Ovary (tissue), 9 donors: ENCODE measurements around the gene TUBB3. TPM values are rescaled to one million over a fixed set of nuclear protein-coding genes. Genes with fewer than 3 reads are reported as not detected.

ENCODE experiments used
- DNase-seq, 5 donors: peaks; one replicate each; pipeline ENCODE4 v3.0.0-alpha.2; 2019 to 2020
- H3K27ac ChIP-seq, 2 donors: fragments of 200-600 bp; one replicate each; pipeline versions ENCODE4 v1.5.1 to v1.8.0; 2019 to 2022
- H3K27me3 ChIP-seq: fragments of 200-600 bp; one replicate; pipeline ENCODE4 v1.8.0; 2022
- H3K36me3 ChIP-seq: fragments of 200-600 bp; sonication (generic); one replicate; pipeline ENCODE4 v1.5.1; 2019
- H3K4me1 ChIP-seq: one replicate; pipeline ENCODE4 v1.8.1; 2013; ENCODE audit warnings: mild to moderate bottlenecking, moderate library complexity; ENCODE audit not compliant: insufficient read depth
- H3K4me3 ChIP-seq: fragments of 200-600 bp; sonication (generic); one replicate; pipeline ENCODE4 v1.5.1; 2017
- H3K9me3 ChIP-seq, 2 donors: fragments of 200-600 bp in 1 of 2; sonication (generic) in 1 of 2; one replicate each; pipeline versions ENCODE4 v1.5.1 to v1.8.1; 2013 to 2019; ENCODE audit warnings: mild to moderate bottlenecking in 1 of 2, moderate library complexity in 1 of 2
- CTCF ChIP-seq, 3 donors: fragments of 450-650 bp in 2 of 3; fragments of 200-600 bp in 1 of 3; IDR thresholded peaks; one replicate each; pipeline versions ENCODE4 v1.5.1 to v1.8.0; 2016 to 2022; ENCODE audit warnings: antibody characterized with exemption in 3 of 3, mild to moderate bottlenecking in 1 of 3
- EP300 ChIP-seq: sonication (generic); formaldehyde crosslinking; IDR thresholded peaks from one replicate; pipeline ENCODE4 v1.6.1; 2017; ENCODE audit warnings: antibody characterized with exemption
- POLR2A ChIP-seq: fragments of 450-650 bp; IDR thresholded peaks from one replicate; pipeline ENCODE4 v1.6.1; 2017; ENCODE audit warnings: antibody characterized with exemption, mild to moderate bottlenecking, moderate library complexity
- WGBS, 3 donors: extraction: QIAGEN DNeasy Blood & Tissue Kit in 1 of 3; methylation state at CpG; one replicate each; pipeline versions ENCODE4 v1.1.5 to v1.1.7; 2013 to 2017; 5-methylcytosine and 5-hydroxymethylcytosine counted together
- intact Hi-C, 4 donors: fragments of 100-400 bp; cut with DNase I; formaldehyde crosslinking; loops; one replicate each; pipeline versions ENCODE4 v1.11.0 to v1.15.1; 2022 to 2023
- polyA plus RNA-seq, 2 donors: library from polyadenylated mRNA; stranded (reverse); fragments of 200-250 nt in 1 of 2; fragments of 350-450 nt in 1 of 2; fragmentation: Illumina TruSeq in 1 of 2; extraction: RNeasy Lipid Tissue Mini Kit (QIAGEN cat#74804) in 1 of 2; gene quantifications; one replicate each; pipeline ENCODE4 v1.2.3, GENCODE V29; 2013 to 2014
- total RNA-seq, 7 donors: library from RNA; depleted of rRNA in 2 of 7; stranded (reverse); fragments of >200 nt in 2 of 7; fragmentation: NEBNext Ultra II Directional in 3 of 7; extraction: Animal tissue kit (Norgen Biotek cat#: 25700) in 3 of 7; gene quantifications; one replicate each; pipeline versions ENCODE4 v1.1.0 to v1.2.4, GENCODE V29; 2016 to 2023
- donor health status: DM: no; HTN: no; CAD: no; lungs with moderate emphysema.
- donor health status: DM: no; HTN: no; CAD: no.
- donor health status: Bipolar disorder and iron deficiency.
- donor health status: DM: yes; HTN: yes; CAD: no.
- donor health status: DM: no; HTN: no; CAD: no.
- donor health status: DM: yes; HTN: yes; CAD: no.

TUBB3 gene
- total and polyA plus RNA-seq, 9 donors: 0.73 to 22.6 (median 2.5) TPM

- WGBS, 3 donors: 92 to 94% (median 93%) methylated on average over 23 of the region's 23 CpGs
- no peaks in the 10 kb centered on the region for H3K9me3 ChIP-seq
- no peak for DNase-seq
- H3K4me3 ChIP-seq: no peak overlapping the region
- no peaks in the 10 kb centered on the region for H3K27me3 ChIP-seq
- H3K36me3 ChIP-seq: no peaks in the 10 kb centered on the region
- TF ChIP-seq POLR2A (no peak), EP300 (no peak), CTCF (IDR thresholded peaks at IDR 0.05) (no peak)
- intact Hi-C loops: no loop called here
- H3K4me1 ChIP-seq: no peaks in the 10 kb centered on the region
- no peak overlapping the region for H3K27ac ChIP-seq
These were observed 38.8 kb downstream of the TUBB3 start for GRCh38 chr16:89961920-89962319.

GRCh38 chr16:89962754-89963498 is 39.8 kb downstream of the TUBB3 start:
- intact Hi-C loops: no loop called here
- H3K27me3 ChIP-seq: no peaks in the 10 kb centered on the region
- 78 to 83% (median 80%) methylated on average over 25 to 26 of the region's 26 CpGs for WGBS, 3 donors
- no peak overlapping the region for H3K4me3 ChIP-seq
- H3K36me3 ChIP-seq: no peaks in the 10 kb centered on the region
- no peak for TF ChIP-seq EP300
- no peak for TF ChIP-seq CTCF (IDR thresholded peaks at IDR 0.05)
- no peak for TF ChIP-seq POLR2A
- H3K27ac ChIP-seq: no peak overlapping the region
- H3K4me1 ChIP-seq: no peaks in the 10 kb centered on the region
- no peak for DNase-seq
- H3K9me3 ChIP-seq: no peaks in the 10 kb centered on the region

GRCh38 chr16:89964201-89964600 is 41.1 kb downstream of the TUBB3 start:
- Histone ChIP-seq H3K4me3 (no peak overlapping the region), H3K27me3 (no peaks in the 10 kb centered on the region), H3K9me3 (no peaks in the 10 kb centered on the region), H3K36me3 (no peaks in the 10 kb centered on the region), H3K4me1 (no peaks in the 10 kb centered on the region), H3K27ac (no peak overlapping the region)
- 81 to 87% (median 85%) methylated on average over 25 of the region's 25 CpGs for WGBS, 3 donors
- TF ChIP-seq EP300 (no peak), CTCF (IDR thresholded peaks at IDR 0.05) (no peak), POLR2A (no peak)
- no peak for DNase-seq
- intact Hi-C loops: no loop called here

- DNase-seq: no peak
- no peak overlapping the region for H3K27ac ChIP-seq
- no peaks in the 10 kb centered on the region for H3K4me1 ChIP-seq
- TF ChIP-seq POLR2A: no peak
- TF ChIP-seq EP300: no peak
- no peak for TF ChIP-seq CTCF (IDR thresholded peaks at IDR 0.05)
- intact Hi-C loops: no loop called here
- WGBS, 3 donors: 81 to 89% (median 83%) methylated on average over 29 to 30 of the region's 30 CpGs
- H3K4me3 ChIP-seq: no peak overlapping the region
- no peaks in the 10 kb centered on the region for H3K27me3 ChIP-seq
- H3K9me3 ChIP-seq: no peaks in the 10 kb centered on the region
- no peaks in the 10 kb centered on the region for H3K36me3 ChIP-seq
These were observed 42.5 kb downstream of the TUBB3 start for GRCh38 chr16:89965447-89966225.
